ENCODE results near the gene APOF. TPM values are rescaled to one million over a fixed set of nuclear protein-coding genes. Genes with fewer than 3 reads are reported as not detected.
"Not testable (repeated sequence)": the region's sequence is repeated elsewhere in the genome, so short reads cannot be mapped to it uniquely, and the experiment has no call there.

Gene APOF
- polyA plus RNA-seq, 1 experiment = not detected

- Histone ChIP-seq H3K4me3 (ENCODE audit: low read depth, low read length) (no peak overlapping the region), H3K27me3 (ENCODE audit: control insufficient read depth, insufficient read depth, low read length) (no peaks in the 10 kb centered on the region), H3K9me3 (ENCODE audit: control insufficient read depth, insufficient read depth, low read length) (no peaks in the 10 kb centered on the region), H3K27ac (ENCODE audit: low read depth, low read length) (no peak overlapping the region)
- ChIA-PET POLR2A (no interaction called here), CTCF (no interaction called here)
- TF ChIP-seq, protein P1, sequence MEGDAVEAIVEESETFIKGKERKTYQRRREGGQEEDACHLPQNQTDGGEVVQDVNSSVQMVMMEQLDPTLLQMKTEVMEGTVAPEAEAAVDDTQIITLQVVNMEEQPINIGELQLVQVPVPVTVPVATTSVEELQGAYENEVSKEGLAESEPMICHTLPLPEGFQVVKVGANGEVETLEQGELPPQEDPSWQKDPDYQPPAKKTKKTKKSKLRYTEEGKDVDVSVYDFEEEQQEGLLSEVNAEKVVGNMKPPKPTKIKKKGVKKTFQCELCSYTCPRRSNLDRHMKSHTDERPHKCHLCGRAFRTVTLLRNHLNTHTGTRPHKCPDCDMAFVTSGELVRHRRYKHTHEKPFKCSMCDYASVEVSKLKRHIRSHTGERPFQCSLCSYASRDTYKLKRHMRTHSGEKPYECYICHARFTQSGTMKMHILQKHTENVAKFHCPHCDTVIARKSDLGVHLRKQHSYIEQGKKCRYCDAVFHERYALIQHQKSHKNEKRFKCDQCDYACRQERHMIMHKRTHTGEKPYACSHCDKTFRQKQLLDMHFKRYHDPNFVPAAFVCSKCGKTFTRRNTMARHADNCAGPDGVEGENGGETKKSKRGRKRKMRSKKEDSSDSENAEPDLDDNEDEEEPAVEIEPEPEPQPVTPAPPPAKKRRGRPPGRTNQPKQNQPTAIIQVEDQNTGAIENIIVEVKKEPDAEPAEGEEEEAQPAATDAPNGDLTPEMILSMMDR (IDR thresholded peaks at IDR 0.05; ENCODE audit: low read depth, low read length) = no peak
- no peak for DNase-seq (ENCODE audit: low read depth, low spot score)
Measured at GRCh38 chr12:56350662-56351061, 12.0 kb downstream of the APOF start.

DNA sequence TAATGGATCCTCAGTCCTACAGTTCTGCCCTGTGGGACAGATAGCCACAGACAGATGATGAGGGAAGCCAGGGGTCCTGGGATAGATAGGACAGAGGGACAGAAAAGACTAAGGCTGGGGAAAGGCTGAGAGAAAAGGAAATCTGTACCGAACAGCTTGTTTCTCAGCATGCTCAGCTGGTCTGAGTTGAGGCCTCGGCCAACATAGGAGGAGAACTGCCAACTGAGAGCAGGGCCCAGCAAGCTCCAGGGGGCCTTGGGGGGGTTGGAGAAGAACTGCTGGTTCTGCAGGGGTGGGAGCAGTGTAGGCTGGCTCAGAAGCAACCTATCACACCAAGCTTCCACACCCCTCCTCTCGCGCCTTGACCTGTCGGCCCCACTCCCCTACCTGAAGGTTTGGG, 13.9 kb downstream of the APOF start:
- CTCF ChIA-PET = interaction anchor here (0.8 to 1.0 kb wide), 2 partner anchors 14 to 115 kb away, joined by 3 read pairs; no protein-coding TSS in a partner anchor
- Histone ChIP-seq H3K27me3 (ENCODE audit: control insufficient read depth, insufficient read depth, low read length) (no peaks in the 10 kb centered on the region), H3K9me3 (ENCODE audit: control insufficient read depth, insufficient read depth, low read length) (no peaks in the 10 kb centered on the region), H3K27ac (ENCODE audit: low read depth, low read length) (no peak overlapping the region), H3K4me3 (ENCODE audit: low read depth, low read length) (no peak overlapping the region)
- POLR2A ChIA-PET = interaction anchor here (1.0 to 1.4 kb wide), 2 partner anchors 10 to 11 kb away, joined by 3 read pairs; no protein-coding TSS in a partner anchor
- DNase-seq (ENCODE audit: low read depth, low spot score) = no peak
- TF ChIP-seq, protein P1 (IDR thresholded peaks at IDR 0.05; ENCODE audit: low read depth, low read length) = no peak

- H3K9me3 ChIP-seq (ENCODE audit: control insufficient read depth, insufficient read depth, low read length); H3K4me3 ChIP-seq (ENCODE audit: low read depth, low read length); CTCF ChIA-PET; H3K27ac ChIP-seq (ENCODE audit: low read depth, low read length); DNase-seq (ENCODE audit: low read depth, low spot score); H3K27me3 ChIP-seq (ENCODE audit: control insufficient read depth, insufficient read depth, low read length); POLR2A ChIA-PET: not testable (repeated sequence)
Measured at GRCh38 chr12:56347255-56347654, 15.4 kb downstream of the APOF start.

DNA sequence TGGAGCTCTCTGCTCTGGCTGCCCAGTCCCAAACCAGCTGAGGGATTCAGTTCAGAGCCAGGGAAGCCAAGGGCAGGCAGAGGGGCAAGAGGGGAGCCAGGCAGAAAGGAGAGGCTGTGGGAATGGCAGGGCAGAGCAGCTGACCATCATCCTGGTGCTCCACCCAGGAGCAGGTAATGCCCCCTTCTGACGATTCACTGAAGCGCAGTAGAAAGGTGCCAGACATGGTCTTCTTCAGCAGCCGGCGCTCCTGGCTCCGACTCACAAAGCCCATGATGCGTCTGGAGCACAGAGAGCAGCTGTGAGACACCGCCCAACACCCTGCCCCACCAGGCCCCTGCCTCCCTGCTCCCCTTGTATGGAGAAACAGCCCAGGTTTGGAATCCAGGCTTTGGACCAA, 16.0 kb downstream of the APOF start:
- Histone ChIP-seq H3K4me3 (ENCODE audit: low read depth, low read length) (no peak overlapping the region), H3K27ac (ENCODE audit: low read depth, low read length) (no peak overlapping the region), H3K27me3 (ENCODE audit: control insufficient read depth, insufficient read depth, low read length) (no peaks in the 10 kb centered on the region), H3K9me3 (ENCODE audit: control insufficient read depth, insufficient read depth, low read length) (no peaks in the 10 kb centered on the region)
- TF ChIP-seq, protein P1 (IDR thresholded peaks at IDR 0.05; ENCODE audit: low read depth, low read length) = no peak
- ChIA-PET CTCF (interaction anchor here (0.6 kb wide), 1 partner anchor 137 kb away, joined by 3 read pairs; no protein-coding TSS in a partner anchor), POLR2A (interaction anchor here (0.6 kb wide), 1 partner anchor 17 kb away, joined by 3 read pairs; no protein-coding TSS in a partner anchor)
- DNase-seq (ENCODE audit: low read depth, low spot score) = no peak

DNA sequence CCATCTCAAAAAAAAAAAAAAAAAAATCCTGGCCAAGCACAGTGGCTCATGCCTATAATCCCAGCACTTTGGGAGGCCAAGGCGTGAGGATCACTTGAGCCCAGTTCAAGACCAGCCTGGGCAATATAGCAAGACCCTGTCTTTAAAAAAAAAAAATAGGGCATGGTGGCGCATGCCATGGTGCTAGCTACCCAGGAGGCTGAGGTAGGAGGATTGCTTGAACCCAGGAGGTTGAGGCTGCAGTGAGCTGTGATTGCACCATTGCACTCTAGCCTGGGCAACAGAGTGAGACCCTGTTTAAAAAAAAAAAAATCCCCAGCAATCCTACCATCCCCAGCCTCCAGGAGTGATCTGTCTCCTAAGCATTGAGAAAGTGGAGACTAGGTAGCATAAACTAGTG, 20.4 kb downstream of the APOF start:
- ChIA-PET POLR2A (interaction anchor here (1.4 to 1.8 kb wide), 2 partner anchors 18 to 27 kb away, joined by 5 to 10 read pairs; partner anchors contain the start of genes CNPY2 and STAT2), CTCF (interaction anchor here (1.4 kb wide), 1 partner anchor 122 kb away, joined by 5 read pairs; no protein-coding TSS in a partner anchor)
- not testable (repeated sequence) for H3K4me3 ChIP-seq (ENCODE audit: low read depth, low read length); DNase-seq (ENCODE audit: low read depth, low spot score); H3K27ac ChIP-seq (ENCODE audit: low read depth, low read length); H3K27me3 ChIP-seq (ENCODE audit: control insufficient read depth, insufficient read depth, low read length); H3K9me3 ChIP-seq (ENCODE audit: control insufficient read depth, insufficient read depth, low read length)

DNA sequence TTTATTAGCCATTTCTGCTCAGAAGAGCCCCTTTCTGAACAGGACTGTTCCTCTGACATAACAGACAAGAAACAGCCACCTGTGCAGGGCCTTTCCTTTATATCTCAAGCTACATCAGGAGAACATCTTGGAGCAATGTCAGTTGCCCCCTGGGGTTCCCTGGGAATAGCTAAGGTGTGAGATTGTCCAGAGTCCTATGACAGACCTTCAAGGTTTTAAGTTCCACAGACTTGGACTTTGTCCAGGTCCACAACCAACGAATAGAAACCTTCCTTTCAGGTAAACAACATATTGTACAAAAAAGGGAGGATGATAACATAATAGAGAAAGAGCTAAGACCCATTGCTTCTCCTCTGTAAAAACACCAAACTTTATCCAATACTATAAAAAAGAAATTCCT, 21.0 kb downstream of the APOF start:
- ChIA-PET POLR2A (interaction anchor here (0.6 to 1.8 kb wide), 3 partner anchors 11 to 26 kb away, joined by 3 to 10 read pairs (median 5); partner anchors contain the start of genes CNPY2 and STAT2), CTCF (interaction anchor here (1.4 kb wide), 1 partner anchor 122 kb away, joined by 5 read pairs; no protein-coding TSS in a partner anchor)
- H3K27ac ChIP-seq (ENCODE audit: low read depth, low read length) = no peak overlapping the region
- H3K4me3 ChIP-seq (ENCODE audit: low read depth, low read length) = no peak overlapping the region
- no peaks in the 10 kb centered on the region for H3K27me3 ChIP-seq (ENCODE audit: control insufficient read depth, insufficient read depth, low read length)
- DNase-seq (ENCODE audit: low read depth, low spot score) = no peak
- TF ChIP-seq, protein P1 (IDR thresholded peaks at IDR 0.05; ENCODE audit: low read depth, low read length) = no peak
- H3K9me3 ChIP-seq (ENCODE audit: control insufficient read depth, insufficient read depth, low read length) = no peaks in the 10 kb centered on the region
